Stomach (tissue), 4 donors: ENCODE data around the gene LIN28B.

Experiments
- POLR2A ChIP-seq, 4 donors: fragments of 450-650 bp; IDR thresholded peaks; one replicate each; pipeline ENCODE4 v1.6.1; 2016; ENCODE audit warnings: antibody characterized with exemption in 4 of 4, control low read depth in 2 of 4, mild to moderate bottlenecking in 1 of 4, moderate library complexity in 1 of 4
- POLR2AphosphoS5 ChIP-seq, 3 donors: sonication (generic); formaldehyde crosslinking; IDR thresholded peaks; one replicate each; pipeline ENCODE4 v1.6.1; 2016; ENCODE audit warnings: antibody characterized with exemption in 3 of 3
- TF ChIP-seq, protein P1 (sequence below), 7 experiments: fragments of 450-650 bp in 4 of 7; fragments of 200-600 bp in 3 of 7; sonication (generic) in 3 of 7; IDR thresholded peaks; one replicate each; pipeline ENCODE4 v1.5.1; 2016 to 2019; ENCODE audit warnings: antibody characterized with exemption in 7 of 7, control low read depth in 2 of 7, mild to moderate bottlenecking in 1 of 7

DNA sequence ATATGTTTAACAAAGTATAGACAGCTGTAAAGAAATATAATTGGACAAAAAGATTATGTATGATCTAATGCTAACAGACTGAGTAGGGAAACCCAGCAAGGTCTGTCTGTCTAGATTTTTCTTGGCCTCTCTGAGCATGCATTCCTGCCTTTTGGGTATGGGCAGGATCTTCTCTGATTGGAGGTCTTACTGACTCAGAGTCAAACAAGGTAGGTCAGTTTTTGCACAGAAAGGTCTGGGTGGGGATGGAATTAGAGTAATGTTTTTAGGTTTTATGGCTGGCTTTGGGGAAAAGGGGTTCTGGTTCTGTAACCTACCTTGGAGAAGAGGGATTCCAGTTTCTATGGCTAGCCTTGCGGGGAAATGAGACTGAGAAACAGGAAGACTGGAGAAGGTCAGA, 65.5 kb downstream of the LIN28B start:
- TF ChIP-seq, protein P1, sequence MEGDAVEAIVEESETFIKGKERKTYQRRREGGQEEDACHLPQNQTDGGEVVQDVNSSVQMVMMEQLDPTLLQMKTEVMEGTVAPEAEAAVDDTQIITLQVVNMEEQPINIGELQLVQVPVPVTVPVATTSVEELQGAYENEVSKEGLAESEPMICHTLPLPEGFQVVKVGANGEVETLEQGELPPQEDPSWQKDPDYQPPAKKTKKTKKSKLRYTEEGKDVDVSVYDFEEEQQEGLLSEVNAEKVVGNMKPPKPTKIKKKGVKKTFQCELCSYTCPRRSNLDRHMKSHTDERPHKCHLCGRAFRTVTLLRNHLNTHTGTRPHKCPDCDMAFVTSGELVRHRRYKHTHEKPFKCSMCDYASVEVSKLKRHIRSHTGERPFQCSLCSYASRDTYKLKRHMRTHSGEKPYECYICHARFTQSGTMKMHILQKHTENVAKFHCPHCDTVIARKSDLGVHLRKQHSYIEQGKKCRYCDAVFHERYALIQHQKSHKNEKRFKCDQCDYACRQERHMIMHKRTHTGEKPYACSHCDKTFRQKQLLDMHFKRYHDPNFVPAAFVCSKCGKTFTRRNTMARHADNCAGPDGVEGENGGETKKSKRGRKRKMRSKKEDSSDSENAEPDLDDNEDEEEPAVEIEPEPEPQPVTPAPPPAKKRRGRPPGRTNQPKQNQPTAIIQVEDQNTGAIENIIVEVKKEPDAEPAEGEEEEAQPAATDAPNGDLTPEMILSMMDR (IDR thresholded peaks at IDR 0.05) = no peak
- TF ChIP-seq POLR2AphosphoS5 (IDR thresholded peaks at IDR 0.05) (no peak), POLR2A (IDR thresholded peaks at IDR 0.05) (no peak)
